Measurements from ENCODE around the gene COL24A1.

COL24A1 gene

DNA sequence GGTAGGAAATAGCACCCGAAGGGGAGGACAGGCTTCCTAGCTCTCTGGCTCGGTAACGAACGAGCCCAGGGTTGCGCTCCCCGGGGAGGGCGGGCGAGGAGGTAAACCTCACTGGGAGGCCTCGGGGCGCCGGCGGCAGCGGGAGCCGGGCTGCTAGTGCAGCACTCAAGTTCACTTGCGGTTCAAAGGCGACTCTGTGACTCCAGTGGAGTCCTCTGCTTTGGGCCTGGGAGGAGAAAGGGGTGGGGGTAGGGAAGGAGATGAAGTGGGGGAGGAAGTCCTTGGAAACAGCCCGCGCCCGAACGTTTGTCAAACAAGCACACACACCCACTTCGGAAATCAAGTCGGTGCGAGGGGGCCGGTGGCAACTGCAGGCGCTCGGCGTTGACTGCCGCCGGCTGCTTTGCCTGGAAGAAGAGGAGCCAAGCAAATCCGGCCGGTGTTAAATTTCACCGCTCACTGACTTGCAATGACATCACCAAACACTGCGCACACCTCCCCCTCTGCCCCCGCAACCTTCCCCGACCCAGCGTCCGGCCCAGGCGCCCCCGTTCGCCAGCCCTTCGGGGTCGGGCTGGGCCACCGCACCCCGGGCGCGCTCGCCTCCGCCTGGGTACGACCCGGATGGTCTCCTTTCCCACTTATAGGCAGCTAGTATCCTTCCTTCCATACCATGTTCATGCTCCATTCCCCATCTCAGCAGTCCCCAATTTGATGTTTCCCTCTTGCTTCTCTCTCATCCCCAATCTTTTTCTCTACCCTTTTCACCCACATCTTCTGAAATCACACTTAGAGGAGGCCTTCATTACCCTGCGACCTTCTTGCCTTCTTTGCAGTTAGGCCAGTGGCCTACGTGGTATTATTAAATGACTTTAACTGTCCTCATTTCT, at the start of gene COL24A1:
TSS of gene COL24A1 (minus strand) at position 207 of the 890 bp plus-strand sequence. CDS start 376 bp downstream, outside the sequence.
- no peak for DNase-seq (ENCODE audit: low read depth in 2 of 2)

GRCh38 chr1:86205741-86206140, 49.2 kb upstream of the COL24A1 start:
- no peak for DNase-seq (ENCODE audit: low read depth in 2 of 2)

- no peak for DNase-seq (ENCODE audit: low read depth in 2 of 2)
Measured at GRCh38 chr1:86202552-86203340, 46.2 kb upstream of the COL24A1 start.

GRCh38 chr1:86201311-86201710, 44.7 kb upstream of the COL24A1 start:
- DNase-seq (ENCODE audit: low read depth in 2 of 2), result no peak

GRCh38 chr1:86200901-86201300, 44.3 kb upstream of the COL24A1 start:
- DNase-seq (ENCODE audit: low read depth in 2 of 2), result no peak

DNA sequence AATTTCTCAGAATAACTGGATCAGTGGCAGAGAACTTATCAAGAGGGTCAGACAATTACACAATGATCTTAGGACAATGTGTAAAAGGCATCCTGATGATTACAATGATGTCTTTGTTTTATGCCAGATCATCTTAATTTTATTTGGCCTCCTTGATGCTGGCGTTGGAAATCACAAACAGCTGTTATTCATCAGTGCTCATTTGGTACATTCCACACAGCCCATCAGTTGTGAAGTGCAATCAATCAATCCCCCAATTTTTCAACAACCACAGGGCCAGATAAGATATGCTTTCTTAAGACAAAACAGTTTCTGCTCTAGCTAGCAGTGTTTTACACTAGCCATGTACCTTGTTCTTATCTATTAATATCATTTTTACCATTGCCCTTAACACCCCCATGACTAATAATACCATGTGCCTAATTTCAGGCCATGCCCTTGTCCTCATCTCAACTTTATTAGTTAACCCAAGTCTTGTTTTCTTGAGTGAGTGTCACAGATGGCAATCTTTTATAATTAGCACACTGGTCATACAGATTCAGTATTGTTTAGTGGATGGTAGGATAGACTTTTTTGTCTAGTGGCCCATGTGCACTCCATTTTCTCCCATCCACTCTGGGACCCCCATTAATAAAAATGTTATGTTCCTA, 40.8 kb upstream of the COL24A1 start:
- DNase-seq (ENCODE audit: low read depth in 2 of 2), result no peak

GRCh38 chr1:86195281-86195680, 38.7 kb upstream of the COL24A1 start:
- no peak for DNase-seq (ENCODE audit: low read depth in 2 of 2)

- no peak for DNase-seq (ENCODE audit: low read depth in 2 of 2)
Measured at GRCh38 chr1:86194491-86195034, 38.0 kb upstream of the COL24A1 start.

GRCh38 chr1:86192417-86192816, 35.8 kb upstream of the COL24A1 start:
- no peak for DNase-seq (ENCODE audit: low read depth in 2 of 2)

GRCh38 chr1:86191958-86192357, 35.4 kb upstream of the COL24A1 start:
- DNase-seq (ENCODE audit: low read depth in 2 of 2), result no peak

GRCh38 chr1:86190873-86191272, 34.3 kb upstream of the COL24A1 start:
- no peak for DNase-seq (ENCODE audit: low read depth in 2 of 2)

DNA sequence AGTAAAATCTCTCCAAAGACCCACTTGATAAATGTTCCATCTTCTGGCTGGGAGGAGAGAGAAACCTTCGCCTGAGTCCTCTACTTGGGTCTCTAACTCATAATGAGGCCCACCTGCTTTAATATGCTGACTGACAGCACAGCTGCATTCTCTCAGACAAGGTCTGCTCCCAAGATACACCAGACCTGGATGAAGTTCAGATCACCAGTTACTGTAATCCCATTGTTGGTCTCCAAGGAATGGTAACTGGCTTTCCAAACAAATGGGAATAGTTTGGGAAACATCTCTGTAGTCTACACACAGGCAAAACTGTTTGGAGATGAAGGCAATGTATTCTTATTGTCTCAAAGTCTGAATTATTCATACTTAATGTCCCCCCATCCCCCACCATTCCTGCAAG, 27.9 kb upstream of the COL24A1 start:
- no peak for DNase-seq (ENCODE audit: low read depth in 2 of 2)

- DNase-seq (ENCODE audit: low read depth in 2 of 2), result no peak
Measured at GRCh38 chr1:86183810-86184209, 27.2 kb upstream of the COL24A1 start.

DNA sequence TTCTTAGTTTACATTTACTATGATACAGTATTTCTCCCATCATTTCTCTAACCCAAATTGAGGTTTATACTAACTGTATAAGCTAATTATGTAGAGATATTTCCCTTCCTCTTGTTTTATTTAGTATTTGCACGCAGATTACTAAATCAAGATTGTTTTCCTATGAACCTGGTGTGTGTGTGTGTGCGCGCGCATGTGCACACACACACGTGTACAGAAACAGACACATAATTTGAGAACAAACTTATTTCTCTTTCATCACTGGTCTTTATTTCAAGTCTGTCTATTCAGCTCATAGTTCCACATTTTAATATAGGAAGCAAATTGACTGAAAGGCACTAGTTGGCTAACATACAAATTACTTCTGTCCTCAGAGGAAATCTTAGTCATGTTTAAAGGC, 19.7 kb upstream of the COL24A1 start:
- no peak for DNase-seq (ENCODE audit: low read depth in 2 of 2)

DNA sequence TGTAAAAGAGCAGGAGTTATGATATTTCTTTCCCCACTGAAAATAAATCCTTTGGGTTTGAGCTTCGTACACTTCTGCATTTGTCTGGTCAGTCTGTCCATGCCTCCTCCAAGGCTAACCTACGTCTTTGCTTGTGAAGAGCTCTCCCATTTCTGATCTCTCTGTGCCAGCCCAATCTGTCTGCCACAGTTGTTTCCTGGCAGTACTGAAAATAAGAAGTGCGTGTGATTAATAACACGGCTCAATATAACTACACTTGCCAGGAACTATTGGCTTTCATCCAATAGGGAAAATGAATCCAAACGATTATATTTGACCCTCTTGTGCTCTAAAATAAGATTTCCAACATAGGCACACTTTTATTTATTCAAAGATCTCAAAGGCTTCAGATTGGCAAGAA, 19.2 kb upstream of the COL24A1 start:
- DNase-seq (ENCODE audit: low read depth in 2 of 2), result no peak

DNA sequence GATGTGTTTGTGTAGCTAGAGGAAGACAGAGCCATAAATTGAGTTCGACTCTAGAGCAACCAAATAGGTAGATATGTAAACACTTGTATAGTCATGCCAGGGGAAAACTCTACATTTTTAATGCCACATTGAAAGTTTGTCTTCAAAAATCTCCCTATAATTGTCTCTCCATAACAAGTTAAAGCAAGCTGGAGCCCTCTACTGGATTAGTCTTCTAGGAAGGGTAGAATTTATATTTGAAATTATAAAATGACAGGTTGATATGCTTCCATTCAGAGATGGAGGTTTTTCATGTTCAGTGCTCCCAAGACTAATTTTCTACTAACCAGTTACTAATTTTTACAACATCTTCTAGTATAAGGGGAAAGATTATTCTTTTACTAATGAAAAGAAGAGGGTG, 13.1 kb upstream of the COL24A1 start:
- DNase-seq (ENCODE audit: low read depth in 2 of 2), result no peak

- no peak for DNase-seq (ENCODE audit: low read depth in 2 of 2)
Measured at GRCh38 chr1:86159800-86160199, 3.2 kb upstream of the COL24A1 start.

DNA sequence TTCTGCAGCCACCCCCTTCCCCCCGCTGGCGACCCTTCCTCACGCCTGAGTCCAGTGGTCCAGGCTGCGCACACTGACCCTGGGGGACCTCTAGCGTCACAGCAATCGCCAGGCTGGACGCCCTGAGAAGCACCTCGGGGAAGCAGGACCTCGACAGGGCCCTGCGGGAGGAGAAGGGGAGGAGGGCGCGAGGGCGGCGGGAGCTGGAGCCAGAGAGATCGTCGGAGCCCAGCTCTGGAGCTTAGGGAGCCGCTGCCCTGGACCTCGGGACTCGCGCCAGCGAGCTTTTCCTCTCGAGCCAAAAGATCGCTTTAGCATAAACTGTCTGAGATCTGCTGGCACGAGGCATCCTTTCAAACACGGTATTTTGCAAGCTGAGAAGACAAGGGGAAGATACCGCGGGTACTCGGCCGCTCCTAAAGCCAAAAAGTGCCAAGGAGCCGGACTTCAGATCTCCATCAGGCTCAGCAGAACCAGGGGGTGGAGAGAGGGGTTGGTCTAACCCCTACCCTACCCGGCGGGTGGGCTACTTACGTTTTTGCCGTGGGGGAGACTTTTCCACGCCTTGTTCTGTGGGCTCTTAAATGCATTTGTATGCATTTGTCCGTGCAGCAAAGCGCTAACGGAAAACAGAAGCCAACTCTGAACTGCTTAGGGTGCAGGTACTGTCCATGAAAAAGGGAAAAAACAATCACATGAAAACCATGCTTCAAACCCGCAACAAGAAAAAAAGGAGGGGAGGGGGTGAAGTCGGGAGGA, 586 bp downstream of the COL24A1 start:
- no peak for DNase-seq (ENCODE audit: low read depth in 2 of 2)

- DNase-seq (ENCODE audit: low read depth in 2 of 2), result no peak
Measured at GRCh38 chr1:86155051-86155806, 1.3 kb downstream of the COL24A1 start.

GRCh38 chr1:86154571-86155050, 2.0 kb downstream of the COL24A1 start:
- no peak for DNase-seq (ENCODE audit: low read depth in 2 of 2)

Data from stimulated activated CD8-positive, alpha-beta memory T cell treated with anti-CD3 and anti-CD28 coated beads, Interleukin-2, amount 100 ng/mL, for 48 hours (primary cell).